SK-N-SH treated with all-trans-retinoic acid at 6 μM for 48 hours (cell line): ENCODE measurements around the gene SMARCE1.

Experiments
- ATAC-seq: fragments of 200-7000 bp; cut with Tn5 transposase; 3 replicates; pipeline ENCODE4 v1.9.1; 2020; ENCODE audit warnings: mild to moderate bottlenecking, moderate library complexity
- ARNTL ChIP-seq: fragments of 450-650 bp; formaldehyde crosslinking; IDR thresholded peaks from 2 replicates; pipeline ENCODE4 v1.5.0; 2020; ENCODE audit warnings: low read depth, mild to moderate bottlenecking, moderate library complexity, borderline replicate concordance
- BACH2 ChIP-seq: fragments of 250-450 bp; sonication (Bioruptor Pico); IDR thresholded peaks from 2 replicates; pipeline ENCODE4 v1.9.0; 2021; ENCODE audit warnings: mild to moderate bottlenecking, borderline replicate concordance
- CSDC2 ChIP-seq: fragments of 250-450 bp; sonication (Bioruptor Pico); IDR thresholded peaks from 2 replicates; pipeline ENCODE4 v1.5.0; 2020; ENCODE audit warnings: mild to moderate bottlenecking, moderate library complexity
- ESRRG ChIP-seq: fragments of 250-450 bp; sonication (Bioruptor Pico); IDR thresholded peaks from 2 replicates; pipeline ENCODE4 v1.6.1; 2021; ENCODE audit warnings: mild to moderate bottlenecking
- ISL1 ChIP-seq: fragments of 250-450 bp; sonication (Bioruptor Pico); IDR thresholded peaks from 2 replicates; pipeline ENCODE4 v2.1.2; 2022; ENCODE audit warnings: mild to moderate bottlenecking, moderate library complexity
- OSR1 ChIP-seq: fragments of 250-450 bp; sonication (Bioruptor Pico); IDR thresholded peaks from 2 replicates; pipeline ENCODE4 v1.8.0; 2022; ENCODE audit warnings: moderate library complexity, mild to moderate bottlenecking, inconsistent platforms
- PPARA ChIP-seq: fragments of 250-450 bp; sonication (Bioruptor Pico); IDR thresholded peaks from 2 replicates; pipeline ENCODE4 v1.5.0; 2020; ENCODE audit warnings: mild to moderate bottlenecking, borderline replicate concordance
- RARB ChIP-seq: fragments of 250-450 bp; sonication (Bioruptor Pico); IDR thresholded peaks from 2 replicates; pipeline ENCODE4 v1.8.0; 2021; ENCODE audit warnings: mild to moderate bottlenecking, moderate library complexity
- SNAI2 ChIP-seq: fragments of 250-450 bp; sonication (Bioruptor Pico); IDR thresholded peaks from 2 replicates; pipeline ENCODE4 v1.5.0; 2020; ENCODE audit warnings: mild to moderate bottlenecking, moderate library complexity
- TCF4 ChIP-seq: fragments of 250-450 bp; sonication (Bioruptor Pico); IDR thresholded peaks from 2 replicates; pipeline ENCODE4 v1.8.0; 2021; ENCODE audit warnings: mild to moderate bottlenecking, moderate library complexity, borderline replicate concordance
- TOX ChIP-seq: fragments of 250-450 bp; sonication (Bioruptor Pico); IDR thresholded peaks from 2 replicates; pipeline ENCODE4 v1.8.0; 2021; ENCODE audit warnings: mild to moderate bottlenecking, moderate library complexity, borderline replicate concordance
- ZC3H10 ChIP-seq: fragments of 250-450 bp; sonication (Bioruptor Pico); IDR thresholded peaks from 2 replicates; pipeline ENCODE4 v1.5.1; 2021; ENCODE audit warnings: mild to moderate bottlenecking, moderate library complexity
- ZFP3 ChIP-seq: fragments of 250-450 bp; sonication (Bioruptor Pico); IDR thresholded peaks from 2 replicates; pipeline ENCODE4 v1.5.0; 2020; ENCODE audit warnings: mild to moderate bottlenecking, moderate library complexity
- ZFP30 ChIP-seq: fragments of 450-650 bp; formaldehyde crosslinking; IDR thresholded peaks from 2 replicates; pipeline ENCODE4 v1.5.0; 2022; ENCODE audit warnings: mild to moderate bottlenecking, moderate library complexity
- ZNF565 ChIP-seq: fragments of 450-650 bp; formaldehyde crosslinking; conservative IDR thresholded peaks from 2 replicates; pipeline ENCODE4 v1.5.0; 2020; ENCODE audit warnings: low read depth, mild to moderate bottlenecking, moderate library complexity
- ZNF70 ChIP-seq: fragments of 450-650 bp; formaldehyde crosslinking; IDR thresholded peaks from 2 replicates; pipeline ENCODE4 v1.5.0; 2020; ENCODE audit warnings: mild to moderate bottlenecking, moderate library complexity
- ZNF8 ChIP-seq: fragments of 450-650 bp; formaldehyde crosslinking; IDR thresholded peaks from 2 replicates; pipeline ENCODE4 v1.5.0; 2020; ENCODE audit warnings: mild to moderate bottlenecking, moderate library complexity
- TF ChIP-seq, protein P1 (sequence below): fragments of 250-450 bp; sonication (Bioruptor Pico); IDR thresholded peaks from 2 replicates; pipeline ENCODE4 v1.5.0; 2020; ENCODE audit warnings: mild to moderate bottlenecking, moderate library complexity
- TF ChIP-seq, protein P2 (sequence below): fragments of 250-450 bp; sonication (Bioruptor Pico); IDR thresholded peaks from 2 replicates; pipeline ENCODE4 v1.5.1; 2021; ENCODE audit warnings: mild to moderate bottlenecking, moderate library complexity
- TF ChIP-seq, protein P3 (sequence below): fragments of 250-450 bp; sonication (Bioruptor Pico); IDR thresholded peaks from 2 replicates; pipeline ENCODE4 v1.8.0; 2021; ENCODE audit warnings: low read depth, mild to moderate bottlenecking, moderate library complexity, borderline replicate concordance
- TF ChIP-seq, protein P4 (sequence below): fragments of 250-450 bp; sonication (Bioruptor Pico); IDR thresholded peaks from 2 replicates; pipeline ENCODE4 v1.8.0; 2020; ENCODE audit warnings: mild to moderate bottlenecking, moderate library complexity, borderline replicate concordance
- TF ChIP-seq, protein P5 (sequence below): fragments of 250-450 bp; sonication (Bioruptor Pico); IDR thresholded peaks from 2 replicates; pipeline ENCODE4 v1.5.1; 2020; ENCODE audit warnings: low read depth, mild to moderate bottlenecking, moderate library complexity

Gene SMARCE1

DNA sequence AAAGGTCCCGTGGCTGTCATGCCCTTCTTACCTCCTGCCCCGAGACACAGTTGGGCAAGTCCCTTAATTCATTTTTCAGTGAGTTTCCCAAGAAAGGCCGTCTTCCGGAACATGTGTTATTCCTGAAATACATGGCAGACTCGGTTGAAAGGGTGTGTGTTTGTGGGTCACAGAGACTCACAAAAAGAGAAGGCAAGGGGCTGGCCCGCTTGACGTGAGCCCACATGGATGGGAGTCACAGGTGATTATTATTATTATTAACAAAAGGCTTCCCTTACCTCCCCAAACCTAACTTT, 48.2 kb downstream of the SMARCE1 start:
- no peak for ATAC-seq
- no peak for TF ChIP-seq ZFP3 (CRISPR knock-in tag)
- no peak for TF ChIP-seq BACH2
- TF ChIP-seq, protein P1, sequence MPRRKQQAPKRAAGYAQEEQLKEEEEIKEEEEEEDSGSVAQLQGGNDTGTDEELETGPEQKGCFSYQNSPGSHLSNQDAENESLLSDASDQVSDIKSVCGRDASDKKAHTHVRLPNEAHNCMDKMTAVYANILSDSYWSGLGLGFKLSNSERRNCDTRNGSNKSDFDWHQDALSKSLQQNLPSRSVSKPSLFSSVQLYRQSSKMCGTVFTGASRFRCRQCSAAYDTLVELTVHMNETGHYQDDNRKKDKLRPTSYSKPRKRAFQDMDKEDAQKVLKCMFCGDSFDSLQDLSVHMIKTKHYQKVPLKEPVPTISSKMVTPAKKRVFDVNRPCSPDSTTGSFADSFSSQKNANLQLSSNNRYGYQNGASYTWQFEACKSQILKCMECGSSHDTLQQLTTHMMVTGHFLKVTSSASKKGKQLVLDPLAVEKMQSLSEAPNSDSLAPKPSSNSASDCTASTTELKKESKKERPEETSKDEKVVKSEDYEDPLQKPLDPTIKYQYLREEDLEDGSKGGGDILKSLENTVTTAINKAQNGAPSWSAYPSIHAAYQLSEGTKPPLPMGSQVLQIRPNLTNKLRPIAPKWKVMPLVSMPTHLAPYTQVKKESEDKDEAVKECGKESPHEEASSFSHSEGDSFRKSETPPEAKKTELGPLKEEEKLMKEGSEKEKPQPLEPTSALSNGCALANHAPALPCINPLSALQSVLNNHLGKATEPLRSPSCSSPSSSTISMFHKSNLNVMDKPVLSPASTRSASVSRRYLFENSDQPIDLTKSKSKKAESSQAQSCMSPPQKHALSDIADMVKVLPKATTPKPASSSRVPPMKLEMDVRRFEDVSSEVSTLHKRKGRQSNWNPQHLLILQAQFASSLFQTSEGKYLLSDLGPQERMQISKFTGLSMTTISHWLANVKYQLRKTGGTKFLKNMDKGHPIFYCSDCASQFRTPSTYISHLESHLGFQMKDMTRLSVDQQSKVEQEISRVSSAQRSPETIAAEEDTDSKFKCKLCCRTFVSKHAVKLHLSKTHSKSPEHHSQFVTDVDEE (CRISPR knock-in tag), result no peak
- no peak for TF ChIP-seq CSDC2 (CRISPR knock-in tag)
- no peak for TF ChIP-seq ESRRG (CRISPR knock-in tag)
- no peak for TF ChIP-seq ZFP30 (CRISPR knock-in tag)

DNA sequence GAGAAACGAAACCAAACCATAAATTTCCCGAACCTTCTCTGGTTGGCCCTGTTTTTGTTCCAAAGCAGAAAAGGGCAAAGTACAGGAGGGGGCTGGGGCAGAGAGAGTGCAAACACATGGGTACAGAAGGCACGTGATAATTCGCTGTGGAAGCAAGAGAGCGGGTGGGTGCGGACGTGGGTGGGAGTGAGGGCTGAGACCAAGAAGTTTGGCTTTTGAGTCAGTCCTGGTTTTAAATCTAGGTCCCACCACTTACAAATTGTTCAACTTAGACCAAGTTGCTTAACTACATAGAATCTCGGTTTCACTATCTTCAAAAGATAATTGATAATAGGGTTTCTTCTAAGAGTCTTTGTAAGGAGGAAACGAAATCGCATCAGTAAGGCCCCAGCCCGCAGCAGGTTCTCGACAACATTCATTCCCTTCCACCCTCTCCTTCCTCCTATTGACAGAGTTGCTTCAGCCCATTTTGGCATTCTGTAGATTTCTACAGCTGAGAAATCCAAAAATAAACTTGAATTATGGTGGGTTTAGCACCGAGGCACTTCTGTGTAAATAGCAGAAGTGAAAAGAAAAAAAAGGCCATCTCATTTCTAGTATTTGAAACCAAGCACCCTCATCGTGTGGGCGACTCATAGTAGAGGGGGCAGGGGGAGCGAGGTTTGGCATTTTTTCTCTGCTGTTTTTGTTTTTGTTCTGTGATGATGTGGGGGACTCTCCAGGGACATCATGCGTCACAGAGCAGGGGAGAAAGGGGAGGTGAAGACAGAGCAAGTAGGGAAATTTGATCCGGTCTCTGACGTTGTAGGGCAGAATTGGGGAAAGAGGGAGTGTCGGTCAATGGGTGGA, 48.8 kb downstream of the SMARCE1 start:
- ATAC-seq, result no peak
- TF ChIP-seq ISL1 (CRISPR knock-in tag), result no peak
- no peak for TF ChIP-seq ZNF8 (CRISPR knock-in tag)
- TF ChIP-seq BACH2, result no peak
- no peak for TF ChIP-seq ZNF565 (CRISPR knock-in tag)
- no peak for TF ChIP-seq ZFP30 (CRISPR knock-in tag)
- no peak for TF ChIP-seq TCF4 (CRISPR knock-in tag)
- TF ChIP-seq OSR1 (CRISPR knock-in tag), result no peak
- no peak for TF ChIP-seq PPARA (CRISPR knock-in tag)
- TF ChIP-seq, protein P2, sequence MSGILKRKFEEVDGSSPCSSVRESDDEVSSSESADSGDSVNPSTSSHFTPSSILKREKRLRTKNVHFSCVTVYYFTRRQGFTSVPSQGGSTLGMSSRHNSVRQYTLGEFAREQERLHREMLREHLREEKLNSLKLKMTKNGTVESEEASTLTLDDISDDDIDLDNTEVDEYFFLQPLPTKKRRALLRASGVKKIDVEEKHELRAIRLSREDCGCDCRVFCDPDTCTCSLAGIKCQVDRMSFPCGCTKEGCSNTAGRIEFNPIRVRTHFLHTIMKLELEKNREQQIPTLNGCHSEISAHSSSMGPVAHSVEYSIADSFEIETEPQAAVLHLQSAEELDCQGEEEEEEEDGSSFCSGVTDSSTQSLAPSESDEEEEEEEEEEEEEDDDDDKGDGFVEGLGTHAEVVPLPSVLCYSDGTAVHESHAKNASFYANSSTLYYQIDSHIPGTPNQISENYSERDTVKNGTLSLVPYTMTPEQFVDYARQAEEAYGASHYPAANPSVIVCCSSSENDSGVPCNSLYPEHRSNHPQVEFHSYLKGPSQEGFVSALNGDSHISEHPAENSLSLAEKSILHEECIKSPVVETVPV (CRISPR knock-in tag), result no peak

DNA sequence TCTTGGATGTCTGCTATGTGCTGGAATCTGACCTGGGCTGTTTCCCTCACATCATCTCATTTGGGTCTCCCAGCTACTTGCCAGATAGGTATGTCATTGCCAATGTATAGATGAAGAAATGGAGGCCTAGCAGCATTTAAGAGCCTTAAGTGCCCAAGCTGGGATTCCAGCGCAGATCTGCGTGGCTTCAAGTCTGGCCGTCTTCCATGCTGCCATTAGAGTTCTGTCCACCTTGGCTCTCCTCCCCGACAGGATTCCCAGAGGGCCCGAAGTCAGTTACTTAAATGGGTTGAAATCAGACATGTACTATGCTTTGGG, 49.4 kb downstream of the SMARCE1 start:
- ATAC-seq, result no peak
- TF ChIP-seq ZFP3 (CRISPR knock-in tag), result no peak
- TF ChIP-seq, protein P3, sequence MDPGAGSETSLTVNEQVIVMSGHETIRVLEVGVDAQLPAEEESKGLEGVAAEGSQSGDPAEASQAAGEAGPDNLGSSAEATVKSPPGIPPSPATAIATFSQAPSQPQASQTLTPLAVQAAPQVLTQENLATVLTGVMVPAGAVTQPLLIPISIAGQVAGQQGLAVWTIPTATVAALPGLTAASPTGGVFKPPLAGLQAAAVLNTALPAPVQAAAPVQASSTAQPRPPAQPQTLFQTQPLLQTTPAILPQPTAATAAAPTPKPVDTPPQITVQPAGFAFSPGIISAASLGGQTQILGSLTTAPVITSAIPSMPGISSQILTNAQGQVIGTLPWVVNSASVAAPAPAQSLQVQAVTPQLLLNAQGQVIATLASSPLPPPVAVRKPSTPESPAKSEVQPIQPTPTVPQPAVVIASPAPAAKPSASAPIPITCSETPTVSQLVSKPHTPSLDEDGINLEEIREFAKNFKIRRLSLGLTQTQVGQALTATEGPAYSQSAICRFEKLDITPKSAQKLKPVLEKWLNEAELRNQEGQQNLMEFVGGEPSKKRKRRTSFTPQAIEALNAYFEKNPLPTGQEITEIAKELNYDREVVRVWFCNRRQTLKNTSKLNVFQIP (CRISPR knock-in tag), result no peak
- TF ChIP-seq ZFP30 (CRISPR knock-in tag), result no peak
- TF ChIP-seq TOX (CRISPR knock-in tag), result no peak
- TF ChIP-seq, protein P2 (CRISPR knock-in tag), result no peak
- TF ChIP-seq SNAI2 (CRISPR knock-in tag), result no peak
- TF ChIP-seq ZNF70 (CRISPR knock-in tag), result no peak
- TF ChIP-seq, protein P4, sequence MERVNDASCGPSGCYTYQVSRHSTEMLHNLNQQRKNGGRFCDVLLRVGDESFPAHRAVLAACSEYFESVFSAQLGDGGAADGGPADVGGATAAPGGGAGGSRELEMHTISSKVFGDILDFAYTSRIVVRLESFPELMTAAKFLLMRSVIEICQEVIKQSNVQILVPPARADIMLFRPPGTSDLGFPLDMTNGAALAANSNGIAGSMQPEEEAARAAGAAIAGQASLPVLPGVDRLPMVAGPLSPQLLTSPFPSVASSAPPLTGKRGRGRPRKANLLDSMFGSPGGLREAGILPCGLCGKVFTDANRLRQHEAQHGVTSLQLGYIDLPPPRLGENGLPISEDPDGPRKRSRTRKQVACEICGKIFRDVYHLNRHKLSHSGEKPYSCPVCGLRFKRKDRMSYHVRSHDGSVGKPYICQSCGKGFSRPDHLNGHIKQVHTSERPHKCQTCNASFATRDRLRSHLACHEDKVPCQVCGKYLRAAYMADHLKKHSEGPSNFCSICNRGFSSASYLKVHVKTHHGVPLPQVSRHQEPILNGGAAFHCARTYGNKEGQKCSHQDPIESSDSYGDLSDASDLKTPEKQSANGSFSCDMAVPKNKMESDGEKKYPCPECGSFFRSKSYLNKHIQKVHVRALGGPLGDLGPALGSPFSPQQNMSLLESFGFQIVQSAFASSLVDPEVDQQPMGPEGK (CRISPR knock-in tag), result no peak
- no peak for TF ChIP-seq PPARA (CRISPR knock-in tag)
- TF ChIP-seq ZC3H10 (CRISPR knock-in tag), result no peak
- no peak for TF ChIP-seq ARNTL
- TF ChIP-seq CSDC2 (CRISPR knock-in tag), result no peak
- no peak for TF ChIP-seq ESRRG (CRISPR knock-in tag)
- TF ChIP-seq, protein P1 (CRISPR knock-in tag), result no peak
- TF ChIP-seq, protein P5, sequence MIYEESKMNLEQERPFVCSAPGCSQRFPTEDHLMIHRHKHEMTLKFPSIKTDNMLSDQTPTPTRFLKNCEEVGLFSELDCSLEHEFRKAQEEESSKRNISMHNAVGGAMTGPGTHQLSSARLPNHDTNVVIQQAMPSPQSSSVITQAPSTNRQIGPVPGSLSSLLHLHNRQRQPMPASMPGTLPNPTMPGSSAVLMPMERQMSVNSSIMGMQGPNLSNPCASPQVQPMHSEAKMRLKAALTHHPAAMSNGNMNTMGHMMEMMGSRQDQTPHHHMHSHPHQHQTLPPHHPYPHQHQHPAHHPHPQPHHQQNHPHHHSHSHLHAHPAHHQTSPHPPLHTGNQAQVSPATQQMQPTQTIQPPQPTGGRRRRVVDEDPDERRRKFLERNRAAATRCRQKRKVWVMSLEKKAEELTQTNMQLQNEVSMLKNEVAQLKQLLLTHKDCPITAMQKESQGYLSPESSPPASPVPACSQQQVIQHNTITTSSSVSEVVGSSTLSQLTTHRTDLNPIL (CRISPR knock-in tag), result no peak
- no peak for TF ChIP-seq RARB (CRISPR knock-in tag)
- TF ChIP-seq OSR1 (CRISPR knock-in tag), result no peak
- no peak for TF ChIP-seq ISL1 (CRISPR knock-in tag)
